Astrocyte (in vitro differentiated cells and primary cell): ENCODE data around the gene TUFT1. TPM values are rescaled to one million over a fixed set of nuclear protein-coding genes. Genes with fewer than 3 reads are reported as not detected.

ENCODE experiments used
- DNase-seq: peaks from one replicate; pipeline ENCODE4 v3.0.0-alpha.2; 2010; ENCODE audit warnings: low read depth
- FAIRE-seq: peaks from 2 replicates; lab custom pipeline; 2011; peaks lifted over from hg19 to GRCh38; lab: Jason Lieb, UNC
- H2AFZ ChIP-seq: 2 replicates; pipeline ENCODE4 v1.6.0; 2012; ENCODE audit warnings: low read depth, low read length, inconsistent platforms
- H3K27ac ChIP-seq: 2 replicates; pipeline ENCODE4 v1.5.1; 2011; ENCODE audit warnings: low read depth, low read length, inconsistent platforms
- H3K27me3 ChIP-seq: 2 replicates; pipeline ENCODE4 v1.6.0; 2011; ENCODE audit warnings: low read length, inconsistent platforms; ENCODE audit not compliant: insufficient read depth
- H3K36me3 ChIP-seq: 2 replicates; pipeline ENCODE4 v1.5.1; 2011; ENCODE audit warnings: low read length, inconsistent platforms; ENCODE audit not compliant: insufficient read depth
- H3K4me1 ChIP-seq: 2 replicates; pipeline ENCODE4 v1.5.1; 2011; ENCODE audit warnings: low read length, inconsistent platforms; ENCODE audit not compliant: insufficient read depth
- H3K4me2 ChIP-seq: 2 replicates; pipeline ENCODE4 v1.6.0; 2012; ENCODE audit warnings: low read length, inconsistent platforms
- H3K4me3 ChIP-seq: 2 replicates; pipeline ENCODE4 v1.5.1; 2011; ENCODE audit warnings: low read depth, mild to moderate bottlenecking, low read length, inconsistent platforms; ENCODE audit not compliant: insufficient read depth
- H3K79me2 ChIP-seq: 2 replicates; pipeline ENCODE4 v1.6.0; 2012; ENCODE audit warnings: mild to moderate bottlenecking, low read length, inconsistent platforms; ENCODE audit not compliant: insufficient read depth
- H3K9ac ChIP-seq: 2 replicates; pipeline ENCODE4 v1.6.0; 2012; ENCODE audit warnings: mild to moderate bottlenecking, low read length, inconsistent platforms
- H3K9me3 ChIP-seq: 2 replicates; pipeline ENCODE4 v1.5.1; 2012; ENCODE audit warnings: low read depth, mild to moderate bottlenecking, low read length, inconsistent platforms; ENCODE audit not compliant: insufficient read depth
- H4K20me1 ChIP-seq: 2 replicates; pipeline ENCODE4 v1.6.0; 2012; ENCODE audit warnings: low read length, inconsistent platforms; ENCODE audit not compliant: insufficient read depth
- H3K27ac Mint-ChIP-seq: one replicate; pipeline ENCODE4 v1.8.0; 2021; ENCODE audit warnings: mild to moderate bottlenecking, mixed read lengths; ENCODE audit not compliant: unreplicated experiment
- H3K27me3 Mint-ChIP-seq: one replicate; pipeline ENCODE4 v1.8.0; 2021; ENCODE audit warnings: low read depth, mixed read lengths; ENCODE audit not compliant: unreplicated experiment
- H3K36me3 Mint-ChIP-seq: one replicate; pipeline ENCODE4 v1.8.0; 2021; ENCODE audit warnings: low read depth, mixed read lengths; ENCODE audit not compliant: unreplicated experiment
- H3K4me1 Mint-ChIP-seq: one replicate; pipeline ENCODE4 v1.8.0; 2021; ENCODE audit warnings: low read depth, mixed read lengths; ENCODE audit not compliant: unreplicated experiment
- H3K4me3 Mint-ChIP-seq: one replicate; pipeline ENCODE4 v1.8.0; 2021; ENCODE audit warnings: mild to moderate bottlenecking, moderate library complexity, mixed read lengths; ENCODE audit not compliant: unreplicated experiment
- H3K9me3 Mint-ChIP-seq: one replicate; pipeline ENCODE4 v1.8.0; 2021; ENCODE audit warnings: mild to moderate bottlenecking, mixed read lengths; ENCODE audit not compliant: unreplicated experiment
- EZH2 ChIP-seq: IDR thresholded peaks from 2 replicates; pipeline ENCODE4 v1.6.1; 2012; ENCODE audit warnings: mild to moderate bottlenecking, low read length, inconsistent platforms; ENCODE audit not compliant: insufficient read depth
- total RNA-seq: library from RNA; stranded (reverse); gene quantifications from 2 replicates; pipeline ENCODE4 v1.2.1, GENCODE V29; 2021
- TF ChIP-seq, protein P1 (sequence below): IDR thresholded peaks from 2 replicates; pipeline ENCODE4 v1.5.1; 2011; ENCODE audit warnings: low read depth, mild to moderate bottlenecking, inconsistent platforms, low read length, moderate library complexity; ENCODE audit not compliant: insufficient read depth

TUFT1 gene
- total RNA-seq, 1 donor from 2014 or later, result 90.6 TPM

DNA sequence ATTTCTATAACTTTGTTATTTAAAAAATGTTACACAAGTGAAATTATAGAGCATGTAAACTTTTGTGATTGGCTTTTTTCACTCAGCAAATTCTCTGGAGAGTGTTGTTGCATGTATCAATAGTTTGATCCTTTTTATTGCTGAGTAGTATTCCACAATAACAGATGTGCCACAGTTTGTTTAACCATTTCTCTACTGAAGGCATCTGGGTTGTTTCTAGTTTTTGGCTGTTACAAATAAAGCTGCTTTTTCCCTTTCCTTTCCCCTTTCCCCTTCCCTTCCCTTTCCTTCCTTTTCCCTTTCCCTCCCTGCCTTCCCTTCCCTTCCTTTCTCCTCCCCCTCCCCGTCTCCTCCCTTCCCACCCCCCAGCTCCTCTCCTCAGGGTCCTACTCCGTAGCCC, 15.9 kb downstream of the TUFT1 start:
- TF ChIP-seq, protein P1, sequence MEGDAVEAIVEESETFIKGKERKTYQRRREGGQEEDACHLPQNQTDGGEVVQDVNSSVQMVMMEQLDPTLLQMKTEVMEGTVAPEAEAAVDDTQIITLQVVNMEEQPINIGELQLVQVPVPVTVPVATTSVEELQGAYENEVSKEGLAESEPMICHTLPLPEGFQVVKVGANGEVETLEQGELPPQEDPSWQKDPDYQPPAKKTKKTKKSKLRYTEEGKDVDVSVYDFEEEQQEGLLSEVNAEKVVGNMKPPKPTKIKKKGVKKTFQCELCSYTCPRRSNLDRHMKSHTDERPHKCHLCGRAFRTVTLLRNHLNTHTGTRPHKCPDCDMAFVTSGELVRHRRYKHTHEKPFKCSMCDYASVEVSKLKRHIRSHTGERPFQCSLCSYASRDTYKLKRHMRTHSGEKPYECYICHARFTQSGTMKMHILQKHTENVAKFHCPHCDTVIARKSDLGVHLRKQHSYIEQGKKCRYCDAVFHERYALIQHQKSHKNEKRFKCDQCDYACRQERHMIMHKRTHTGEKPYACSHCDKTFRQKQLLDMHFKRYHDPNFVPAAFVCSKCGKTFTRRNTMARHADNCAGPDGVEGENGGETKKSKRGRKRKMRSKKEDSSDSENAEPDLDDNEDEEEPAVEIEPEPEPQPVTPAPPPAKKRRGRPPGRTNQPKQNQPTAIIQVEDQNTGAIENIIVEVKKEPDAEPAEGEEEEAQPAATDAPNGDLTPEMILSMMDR, result no peak
- no peak for TF ChIP-seq EZH2
- Mint-ChIP-seq H3K9me3 (peaks cover 3% of the 10 kb centered on the region), H3K4me3 (peak overlapping the region; percentile 35), H3K36me3 (peaks cover 21% of the 10 kb centered on the region), H3K27ac (no peak overlapping the region), H3K27me3 (no peaks in the 10 kb centered on the region), H3K4me1 (peaks cover 18% of the 10 kb centered on the region)
- Histone ChIP-seq H3K79me2 (peaks cover 46% of the 10 kb centered on the region), H3K9ac (no peak overlapping the region), H3K4me3 (no peak overlapping the region), H3K27ac (no peak overlapping the region), H3K9me3 (no peaks in the 10 kb centered on the region), H3K36me3 (no peaks in the 10 kb centered on the region), H3K4me2 (no peak overlapping the region), H4K20me1 (peaks cover 79% of the 10 kb centered on the region), H3K4me1 (peaks cover 11% of the 10 kb centered on the region), H2AFZ (no peak overlapping the region), H3K27me3 (no peaks in the 10 kb centered on the region)
- FAIRE-seq (no peak), DNase-seq (no peak)

DNA sequence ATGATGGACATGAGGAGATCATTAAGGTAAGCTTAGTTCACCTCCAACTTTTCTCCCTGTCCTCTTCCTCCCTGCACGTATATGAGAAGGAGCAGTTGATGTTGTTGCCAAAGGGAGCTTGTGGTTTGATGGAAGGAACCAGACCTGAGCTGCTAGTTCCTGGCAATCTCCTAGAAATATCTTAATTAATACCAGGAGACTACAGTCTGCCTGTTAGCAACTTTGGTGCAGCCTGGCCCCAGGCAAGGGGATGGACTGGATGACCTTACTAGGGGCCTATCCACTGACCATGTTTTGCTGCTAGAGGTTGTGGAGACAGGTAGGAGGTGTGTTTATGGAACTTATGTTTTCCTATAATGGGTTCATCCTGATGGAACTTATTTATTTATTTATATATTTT, 22.6 kb downstream of the TUFT1 start:
- H3K4me1 Mint-ChIP-seq, result peaks cover 7% of the 10 kb centered on the region
- no peaks in the 10 kb centered on the region for H3K27me3 Mint-ChIP-seq
- Histone ChIP-seq H3K79me2 (peaks cover 26% of the 10 kb centered on the region), H3K9ac (no peak overlapping the region), H3K4me2 (no peak overlapping the region), H3K36me3 (peaks cover 21% of the 10 kb centered on the region), H3K4me3 (no peak overlapping the region), H4K20me1 (peaks cover 45% of the 10 kb centered on the region), H3K27ac (no peak overlapping the region), H2AFZ (no peak overlapping the region), H3K9me3 (no peaks in the 10 kb centered on the region), H3K4me1 (no peaks in the 10 kb centered on the region), H3K27me3 (no peaks in the 10 kb centered on the region)
- peaks cover 33% of the 10 kb centered on the region for H3K36me3 Mint-ChIP-seq
- peaks cover 3% of the 10 kb centered on the region for H3K9me3 Mint-ChIP-seq
- FAIRE-seq (no peak), DNase-seq (no peak)
- no peak overlapping the region for H3K4me3 Mint-ChIP-seq
- no peak overlapping the region for H3K27ac Mint-ChIP-seq
- no peak for TF ChIP-seq EZH2
- TF ChIP-seq, protein P1, result no peak

DNA sequence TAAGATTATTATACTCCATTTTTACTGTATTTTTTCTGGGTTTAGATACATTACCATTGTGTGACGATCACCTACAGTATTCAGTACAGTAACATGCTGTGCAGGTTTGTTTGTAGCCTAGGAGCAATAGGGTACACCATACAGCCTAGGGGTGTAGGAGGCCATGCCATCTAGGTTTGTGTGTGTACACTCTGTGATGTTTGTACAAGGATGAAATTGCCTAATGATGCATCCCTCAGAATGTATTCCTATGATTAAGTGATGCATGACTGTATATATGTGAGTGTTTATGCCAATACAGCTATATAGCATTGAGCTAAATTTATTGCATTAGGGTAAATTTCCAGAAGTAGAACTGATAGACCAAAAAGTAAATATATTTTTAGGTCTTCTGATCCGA, 23.3 kb downstream of the TUFT1 start:
- H3K4me1 Mint-ChIP-seq, result peaks cover 7% of the 10 kb centered on the region
- FAIRE-seq, result no peak
- H3K4me3 Mint-ChIP-seq, result no peak overlapping the region
- no peak for DNase-seq
- Histone ChIP-seq H3K4me3 (no peak overlapping the region), H3K27ac (no peak overlapping the region), H4K20me1 (peaks cover 39% of the 10 kb centered on the region), H3K4me1 (no peaks in the 10 kb centered on the region), H2AFZ (no peak overlapping the region), H3K9ac (no peak overlapping the region), H3K27me3 (no peaks in the 10 kb centered on the region), H3K4me2 (no peak overlapping the region), H3K79me2 (peaks cover 26% of the 10 kb centered on the region), H3K9me3 (no peaks in the 10 kb centered on the region), H3K36me3 (peaks cover 21% of the 10 kb centered on the region)
- no peak overlapping the region for H3K27ac Mint-ChIP-seq
- H3K36me3 Mint-ChIP-seq, result peaks cover 31% of the 10 kb centered on the region
- H3K9me3 Mint-ChIP-seq, result peaks cover 3% of the 10 kb centered on the region
- TF ChIP-seq, protein P1, result no peak
- no peak for TF ChIP-seq EZH2
- H3K27me3 Mint-ChIP-seq, result no peaks in the 10 kb centered on the region
